Measurements from ENCODE around the gene FBXL7.

DNA sequence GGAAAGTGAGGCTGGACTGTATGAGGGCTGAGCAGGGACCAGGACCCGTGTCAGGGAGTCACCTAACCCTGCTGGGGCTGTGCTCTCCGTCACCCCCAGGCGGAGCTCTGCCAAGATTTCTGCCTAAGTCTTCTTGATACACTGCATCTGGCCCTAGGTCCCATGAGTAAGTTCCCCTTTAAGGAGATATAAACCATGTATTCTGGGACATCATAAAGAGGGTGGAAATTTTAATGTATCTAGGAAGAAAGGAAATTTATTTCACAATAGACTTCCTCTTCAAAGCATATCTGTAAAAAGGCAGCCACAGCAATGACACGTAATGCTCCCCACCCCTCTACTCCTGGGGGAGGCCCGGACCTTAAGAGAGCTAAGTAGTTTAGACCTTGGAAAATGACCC, 183.4 kb downstream of the FBXL7 start:
- TF ChIP-seq, protein P1, sequence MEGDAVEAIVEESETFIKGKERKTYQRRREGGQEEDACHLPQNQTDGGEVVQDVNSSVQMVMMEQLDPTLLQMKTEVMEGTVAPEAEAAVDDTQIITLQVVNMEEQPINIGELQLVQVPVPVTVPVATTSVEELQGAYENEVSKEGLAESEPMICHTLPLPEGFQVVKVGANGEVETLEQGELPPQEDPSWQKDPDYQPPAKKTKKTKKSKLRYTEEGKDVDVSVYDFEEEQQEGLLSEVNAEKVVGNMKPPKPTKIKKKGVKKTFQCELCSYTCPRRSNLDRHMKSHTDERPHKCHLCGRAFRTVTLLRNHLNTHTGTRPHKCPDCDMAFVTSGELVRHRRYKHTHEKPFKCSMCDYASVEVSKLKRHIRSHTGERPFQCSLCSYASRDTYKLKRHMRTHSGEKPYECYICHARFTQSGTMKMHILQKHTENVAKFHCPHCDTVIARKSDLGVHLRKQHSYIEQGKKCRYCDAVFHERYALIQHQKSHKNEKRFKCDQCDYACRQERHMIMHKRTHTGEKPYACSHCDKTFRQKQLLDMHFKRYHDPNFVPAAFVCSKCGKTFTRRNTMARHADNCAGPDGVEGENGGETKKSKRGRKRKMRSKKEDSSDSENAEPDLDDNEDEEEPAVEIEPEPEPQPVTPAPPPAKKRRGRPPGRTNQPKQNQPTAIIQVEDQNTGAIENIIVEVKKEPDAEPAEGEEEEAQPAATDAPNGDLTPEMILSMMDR (conservative IDR thresholded peaks at IDR 0.05 in 1 of 2, IDR thresholded peaks at IDR 0.05 in 1 of 2; ENCODE audit: low read depth in 1 of 2, low read length in 2 of 2): peak in 1 of 2 donors; percentile 42
- no peak for TF ChIP-seq EZH2 (IDR thresholded peaks at IDR 0.05; ENCODE audit: low read length, missing control alignments)

Data from fibroblast of lung (primary cell).